Tibial nerve (tissue), 4 donors: Measurements from ENCODE around the gene OXLD1.

ENCODE experiments used
- CTCF ChIP-seq, 5 experiments: fragments of 200-600 bp in 3 of 5; fragments of 450-650 bp in 2 of 5; sonication (generic) in 3 of 5; IDR thresholded peaks; one replicate each; pipeline ENCODE4 v1.5.1; 2016 to 2019; ENCODE audit warnings: antibody characterized with exemption in 5 of 5, mild to moderate bottlenecking in 3 of 5, moderate library complexity in 2 of 5
- EP300 ChIP-seq, 2 donors: sonication (generic); formaldehyde crosslinking; IDR thresholded peaks; one replicate each; pipeline ENCODE4 v1.6.1; 2017; ENCODE audit warnings: antibody characterized with exemption in 2 of 2, mild to moderate bottlenecking in 1 of 2

GRCh38 chr17:81673561-81674258 lies 7.3 kb upstream of the OXLD1 start:
- TF ChIP-seq CTCF (IDR thresholded peaks at IDR 0.05) (no peak), EP300 (IDR thresholded peaks at IDR 0.05) (no peak)
